HUES48 (cell line): ENCODE measurements around the gene ZFTA.
A peak's percentile ranks its signal among the peaks of the same experiment; 100 is the strongest.

ENCODE experiments used
- H3K27ac ChIP-seq: one replicate; pipeline ENCODE4 v1.7.0; 2013; ENCODE audit warnings: low read depth, low read length, inconsistent platforms
- H3K27me3 ChIP-seq: 2 replicates; pipeline ENCODE4 v1.6.1; 2013; ENCODE audit warnings: mild to moderate bottlenecking, low read length; ENCODE audit not compliant: control insufficient read depth, insufficient read depth
- H3K36me3 ChIP-seq: 2 replicates; pipeline ENCODE4 v1.6.1; 2013; ENCODE audit warnings: low read length; ENCODE audit not compliant: control insufficient read depth, insufficient read depth
- H3K4me1 ChIP-seq: 2 replicates; pipeline ENCODE4 v1.6.1; 2013; ENCODE audit warnings: mild to moderate bottlenecking, low read length; ENCODE audit not compliant: control insufficient read depth, insufficient read depth
- H3K4me3 ChIP-seq: 2 replicates; pipeline ENCODE4 v1.5.1; 2013; ENCODE audit warnings: mild to moderate bottlenecking, low read depth, low read length
- H3K9ac ChIP-seq: 2 replicates; pipeline ENCODE4 v1.6.1; 2013; ENCODE audit warnings: mild to moderate bottlenecking, low read depth, low read length, moderate library complexity
- H3K9me3 ChIP-seq: 2 replicates; pipeline ENCODE4 v1.6.1; 2013; ENCODE audit warnings: low read length; ENCODE audit not compliant: control insufficient read depth, insufficient read depth

Gene ZFTA

GRCh38 chr11:63764340-63764678 lies 4.3 kb downstream of the ZFTA start:
- Histone ChIP-seq H3K9ac (peak overlapping the region; percentile 28; the same call in 1 of the 2 replicates), H3K27me3 (no peaks in the 10 kb centered on the region), H3K36me3 (peaks cover 7% of the 10 kb centered on the region), H3K9me3 (no peaks in the 10 kb centered on the region), H3K4me1 (peaks cover 43% of the 10 kb centered on the region), H3K4me3 (peak overlapping the region; percentile 90; the same call in 1 of the 2 replicates), H3K27ac (peak overlapping the region; percentile 91)

- no peaks in the 10 kb centered on the region for H3K9me3 ChIP-seq
- peaks cover 43% of the 10 kb centered on the region for H3K4me1 ChIP-seq
- no peaks in the 10 kb centered on the region for H3K27me3 ChIP-seq
- peak overlapping the region; percentile 91 for H3K27ac ChIP-seq
- H3K9ac ChIP-seq, result peak overlapping the region; percentile 86
- H3K4me3 ChIP-seq, result peak overlapping the region; percentile 90
- peaks cover 12% of the 10 kb centered on the region for H3K36me3 ChIP-seq
Observed at GRCh38 chr11:63763496-63764339, 4.9 kb downstream of the ZFTA start.

- Histone ChIP-seq H3K27ac (peak overlapping the region; percentile 91), H3K36me3 (peaks cover 20% of the 10 kb centered on the region), H3K4me3 (peak overlapping the region; percentile 90)
Observed at GRCh38 chr11:63762654-63763495, 5.7 kb downstream of the ZFTA start.

GRCh38 chr11:63761931-63762653 lies 6.5 kb downstream of the ZFTA start:
- no peaks in the 10 kb centered on the region for H3K9me3 ChIP-seq
- no peaks in the 10 kb centered on the region for H3K27me3 ChIP-seq
- peak overlapping the region; percentile 90 for H3K4me3 ChIP-seq
- H3K4me1 ChIP-seq, result peaks cover 41% of the 10 kb centered on the region
- peak overlapping the region; percentile 86 for H3K9ac ChIP-seq
- peak overlapping the region; percentile 91 for H3K27ac ChIP-seq
- H3K36me3 ChIP-seq, result peaks cover 27% of the 10 kb centered on the region

More at GRCh38 chr11:63762654-63763495, 5.7 kb downstream of the ZFTA start:
- Histone ChIP-seq H3K9ac (peak overlapping the region; percentile 86), H3K4me1 (peaks cover 43% of the 10 kb centered on the region), H3K9me3 (no peaks in the 10 kb centered on the region), H3K27me3 (no peaks in the 10 kb centered on the region)

- Histone ChIP-seq H3K9ac (no peak overlapping the region), H3K36me3 (peaks cover 35% of the 10 kb centered on the region), H3K27ac (peak overlapping the region; percentile 91), H3K4me3 (peak overlapping the region; percentile 90), H3K27me3 (no peaks in the 10 kb centered on the region), H3K4me1 (peaks cover 32% of the 10 kb centered on the region), H3K9me3 (no peaks in the 10 kb centered on the region)
Observed at GRCh38 chr11:63761188-63761587, 7.4 kb downstream of the ZFTA start.

GRCh38 chr11:63760487-63761079 lies 8.0 kb downstream of the ZFTA start:
- Histone ChIP-seq H3K27ac (peak overlapping the region; percentile 91), H3K27me3 (no peaks in the 10 kb centered on the region), H3K36me3 (peaks cover 38% of the 10 kb centered on the region), H3K4me3 (peak overlapping the region; percentile 90), H3K9ac (no peak overlapping the region), H3K4me1 (peaks cover 25% of the 10 kb centered on the region), H3K9me3 (no peaks in the 10 kb centered on the region)

GRCh38 chr11:63756919-63757761 lies 11.4 kb downstream of the ZFTA start:
- Histone ChIP-seq H3K4me1 (peaks cover 15% of the 10 kb centered on the region), H3K4me3 (no peak overlapping the region), H3K36me3 (peaks cover 62% of the 10 kb centered on the region), H3K27me3 (no peaks in the 10 kb centered on the region), H3K9me3 (no peaks in the 10 kb centered on the region), H3K27ac (no peak overlapping the region), H3K9ac (no peak overlapping the region)

GRCh38 chr11:63749624-63750023 lies 19.0 kb downstream of the ZFTA start:
- no peaks in the 10 kb centered on the region for H3K9me3 ChIP-seq
- no peak overlapping the region for H3K9ac ChIP-seq
- H3K4me3 ChIP-seq, result no peak overlapping the region
- H3K27me3 ChIP-seq, result no peaks in the 10 kb centered on the region
- no peak overlapping the region for H3K27ac ChIP-seq
- peaks cover 14% of the 10 kb centered on the region for H3K4me1 ChIP-seq
- peaks cover 47% of the 10 kb centered on the region for H3K36me3 ChIP-seq

- Histone ChIP-seq H3K4me3 (no peak overlapping the region), H3K4me1 (peaks cover 14% of the 10 kb centered on the region), H3K9me3 (no peaks in the 10 kb centered on the region), H3K27ac (no peak overlapping the region), H3K27me3 (no peaks in the 10 kb centered on the region), H3K9ac (no peak overlapping the region), H3K36me3 (peaks cover 26% of the 10 kb centered on the region)
Observed at GRCh38 chr11:63747011-63747410, 21.6 kb downstream of the ZFTA start.
